CD4-positive, alpha-beta T cell treated with Interleukin-1 beta for 1 hour (primary cell): ENCODE results near the gene CXCL17.
A peak's percentile ranks its signal among the peaks of the same experiment; 100 is the strongest.
"Not testable (repeated sequence)": the region's sequence is repeated elsewhere in the genome, so short reads cannot be mapped to it uniquely, and the experiment has no call there.

ENCODE experiments used
- DNase-seq, 2 donors: peaks; one replicate each; pipeline ENCODE4 v3.0.0-alpha.2; 2020 to 2022

The CXCL17 gene

DNA sequence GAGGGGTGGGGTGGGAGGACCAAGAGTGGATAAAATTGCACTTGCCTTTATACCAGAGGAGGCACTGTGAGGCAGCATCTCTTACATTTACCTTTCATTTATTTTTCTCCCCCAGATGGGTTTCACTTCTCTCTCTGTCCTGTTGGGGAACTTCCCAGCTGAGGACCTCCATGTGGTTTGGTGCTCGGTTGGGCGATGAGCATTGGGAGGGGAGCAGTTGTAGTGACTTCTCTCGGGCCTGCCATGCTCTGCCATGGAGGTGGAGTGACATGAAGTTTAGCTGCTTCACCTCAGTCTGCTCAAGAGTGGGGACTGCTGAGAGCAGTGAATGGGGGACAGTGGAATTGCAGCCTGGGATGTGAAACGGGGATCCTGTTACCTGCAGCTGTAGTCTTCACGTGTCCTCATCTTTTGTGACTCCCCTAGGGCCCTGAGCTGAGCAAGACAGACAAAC lies 23.1 kb upstream of the CXCL17 start:
- DNase-seq = peak in 1 of 2 donors; percentile 53

- no peak for DNase-seq
These were observed 19.1 kb upstream of the CXCL17 start for GRCh38 chr19:42461700-42462324.

DNA sequence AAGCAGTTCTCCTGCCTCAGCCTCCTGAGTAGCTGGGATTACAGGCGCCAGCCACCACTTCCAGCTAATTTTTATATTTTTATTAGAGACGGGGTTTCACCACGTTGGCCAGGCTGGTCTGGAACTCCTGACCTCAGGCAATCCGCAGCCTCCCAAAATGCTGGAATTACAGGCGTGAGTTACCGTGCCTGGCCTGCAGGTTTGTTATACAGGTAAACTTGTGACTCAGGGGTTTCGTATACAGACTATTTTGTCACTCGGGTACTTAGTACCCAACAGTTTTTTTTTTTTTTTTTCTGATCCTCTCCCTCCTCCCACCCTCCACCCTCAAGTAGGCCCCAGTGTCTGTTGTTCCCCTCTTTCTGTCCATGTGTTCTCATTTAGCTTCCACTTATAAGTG lies 18.5 kb upstream of the CXCL17 start:
- not testable (repeated sequence) for DNase-seq

DNA sequence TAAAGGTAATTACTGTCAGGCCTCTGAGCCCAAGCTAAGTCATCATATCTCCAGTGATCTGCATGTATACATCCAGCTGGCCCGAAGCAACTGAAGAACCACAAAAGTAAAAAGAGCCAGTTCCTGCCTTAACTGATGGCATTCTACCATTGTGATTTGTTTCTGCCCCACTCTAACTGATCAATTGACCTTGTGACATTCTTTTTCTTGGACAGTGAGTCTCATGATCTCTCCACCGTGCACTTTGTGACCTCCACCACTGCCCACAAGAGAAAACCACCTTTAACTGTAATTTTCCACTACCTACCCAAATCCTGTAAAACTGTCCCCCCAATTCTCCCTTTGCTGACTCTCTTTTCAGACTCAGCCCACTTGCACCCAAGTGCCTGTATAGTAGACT lies 17.2 kb upstream of the CXCL17 start:
- DNase-seq = no peak

DNA sequence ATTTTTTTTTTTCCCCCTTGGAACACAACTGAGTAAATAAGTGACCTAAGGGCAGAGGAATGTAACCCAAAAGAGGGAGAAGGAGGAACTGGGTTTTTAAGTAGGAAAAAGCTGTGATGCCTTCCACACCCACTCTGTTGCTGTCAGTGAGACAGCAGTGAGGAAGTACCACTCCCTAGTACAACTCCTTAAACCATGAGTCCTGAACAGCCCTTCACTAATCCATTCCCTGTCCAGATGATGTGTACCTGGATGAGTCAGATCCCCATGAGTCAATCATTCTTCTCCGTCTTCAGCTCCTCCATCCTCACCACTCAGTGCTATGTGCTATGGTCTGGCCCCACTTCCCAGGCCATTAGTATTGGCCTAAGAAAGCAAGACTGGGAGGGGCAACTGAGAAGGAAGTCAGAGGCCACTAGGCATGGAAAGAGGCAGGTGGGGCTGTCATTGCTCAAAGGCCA lies 12.9 kb upstream of the CXCL17 start:
- no peak for DNase-seq

GRCh38 chr19:42455086-42455485 lies 12.3 kb upstream of the CXCL17 start:
- no peak for DNase-seq

DNA sequence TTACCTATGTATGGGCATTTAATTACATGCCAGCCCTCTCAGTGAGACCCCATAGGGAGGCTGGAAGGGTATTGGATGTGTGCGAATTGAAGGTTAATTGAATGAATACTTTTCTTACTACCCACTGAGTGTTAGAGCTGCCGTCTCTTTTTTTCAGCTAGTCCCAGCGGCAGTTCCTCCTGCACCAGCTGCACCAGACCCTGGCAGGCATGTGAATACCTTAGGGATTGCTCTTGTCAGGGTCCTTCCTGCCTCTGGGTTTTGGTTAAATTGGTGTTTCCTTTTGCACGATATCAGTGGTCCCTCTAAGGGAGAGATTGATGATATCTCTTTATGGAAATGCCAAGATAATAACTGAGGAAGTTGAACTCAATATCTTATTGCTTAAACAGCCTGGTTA lies 9.8 kb upstream of the CXCL17 start:
- DNase-seq = no peak

DNA sequence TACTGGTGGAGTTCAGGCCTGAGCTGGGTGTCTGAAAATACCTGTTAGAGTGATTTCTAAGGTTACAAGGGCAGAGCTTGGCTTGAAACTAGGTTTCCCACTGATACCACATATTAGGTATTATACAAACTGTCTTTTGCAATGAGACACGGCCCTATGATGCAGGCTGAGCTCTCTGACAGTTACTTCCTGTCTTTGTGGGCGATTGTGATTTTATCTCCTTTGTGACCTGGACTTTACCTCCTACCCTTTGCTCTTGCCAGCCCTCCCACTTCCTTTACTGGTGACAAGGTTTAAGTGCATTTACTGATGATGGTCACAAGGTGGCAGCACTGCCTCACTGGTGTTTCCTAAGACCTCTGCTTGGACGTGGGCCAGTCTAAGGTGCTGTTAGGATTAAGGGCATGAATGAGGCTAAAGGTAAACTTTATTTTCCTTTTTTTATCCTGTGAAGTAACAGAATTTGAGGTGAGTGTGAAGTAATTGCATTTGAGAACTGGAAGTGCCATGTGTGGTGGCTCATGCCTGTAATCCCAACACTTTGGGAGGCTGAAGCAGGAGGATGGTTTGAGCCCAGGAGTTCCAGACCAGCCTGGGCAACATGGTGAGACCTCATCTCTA lies 7.7 kb upstream of the CXCL17 start:
- DNase-seq = peak; percentile 87 to 90

GRCh38 chr19:42448306-42448705 lies 5.6 kb upstream of the CXCL17 start:
- DNase-seq = not testable (repeated sequence)

DNA sequence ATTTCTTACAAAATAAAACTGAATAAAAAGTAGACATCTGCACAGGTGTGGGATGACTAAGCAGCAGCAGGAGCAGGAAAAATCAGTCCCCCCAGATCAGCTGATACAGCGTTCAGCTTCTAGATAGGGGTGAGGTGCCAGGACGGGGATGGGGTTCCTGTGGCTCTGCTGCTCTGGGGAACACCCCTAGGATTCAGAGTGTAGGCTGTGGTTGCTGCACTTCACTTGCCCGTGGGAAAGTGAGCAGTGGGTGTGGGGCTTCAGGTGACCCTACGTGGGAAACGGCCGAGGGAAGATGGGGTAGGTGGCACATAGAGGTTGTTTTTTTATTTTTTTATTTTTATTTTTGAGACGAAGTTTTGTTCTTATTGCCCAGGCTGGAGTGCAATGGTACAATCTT lies 3.2 kb upstream of the CXCL17 start:
- DNase-seq = no peak

DNA sequence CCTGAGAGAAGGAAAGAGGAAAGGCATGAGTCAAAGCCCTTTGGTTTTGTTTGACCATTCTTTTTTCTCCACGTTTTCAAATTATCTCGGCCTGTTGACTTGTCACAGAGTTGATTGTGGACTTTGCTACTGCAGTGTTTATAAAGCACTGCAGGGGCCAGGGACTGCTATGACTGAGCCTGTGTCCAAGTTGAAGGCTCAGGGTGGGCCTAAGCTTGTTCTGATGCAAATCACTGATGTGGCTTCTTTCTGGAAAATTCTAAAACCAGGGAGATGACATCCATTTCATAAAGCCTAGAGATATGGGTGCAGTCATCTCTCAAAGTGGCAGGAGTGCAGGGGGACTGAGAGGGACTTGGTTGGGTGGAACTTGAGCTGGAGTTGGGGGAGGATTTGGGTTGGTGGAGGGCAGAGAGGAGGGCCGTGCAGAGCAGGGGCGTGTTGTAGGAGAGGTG lies 1.2 kb upstream of the CXCL17 start:
- no peak for DNase-seq

DNA sequence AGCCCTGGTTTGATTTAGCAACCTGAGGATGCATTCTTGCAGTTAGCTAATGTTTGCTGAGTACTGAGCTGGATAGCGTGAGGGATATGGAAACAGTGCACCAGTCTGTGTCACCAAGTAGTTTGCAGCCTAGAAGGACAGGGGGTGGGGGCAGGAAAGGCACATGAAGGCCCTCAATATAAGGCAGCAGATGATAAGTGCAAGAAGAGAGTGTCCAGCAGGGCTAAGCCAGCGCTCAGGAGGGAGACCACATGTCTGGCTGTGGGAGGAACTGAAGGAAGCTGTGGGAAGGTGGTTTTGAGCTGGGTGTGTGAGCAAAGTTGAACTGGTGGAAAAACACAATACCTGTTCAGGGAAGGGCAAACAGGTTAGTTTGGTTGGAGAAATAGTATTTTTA lies 1.7 kb downstream of the CXCL17 start:
- DNase-seq = peak in 1 of 2 donors; percentile 20

DNA sequence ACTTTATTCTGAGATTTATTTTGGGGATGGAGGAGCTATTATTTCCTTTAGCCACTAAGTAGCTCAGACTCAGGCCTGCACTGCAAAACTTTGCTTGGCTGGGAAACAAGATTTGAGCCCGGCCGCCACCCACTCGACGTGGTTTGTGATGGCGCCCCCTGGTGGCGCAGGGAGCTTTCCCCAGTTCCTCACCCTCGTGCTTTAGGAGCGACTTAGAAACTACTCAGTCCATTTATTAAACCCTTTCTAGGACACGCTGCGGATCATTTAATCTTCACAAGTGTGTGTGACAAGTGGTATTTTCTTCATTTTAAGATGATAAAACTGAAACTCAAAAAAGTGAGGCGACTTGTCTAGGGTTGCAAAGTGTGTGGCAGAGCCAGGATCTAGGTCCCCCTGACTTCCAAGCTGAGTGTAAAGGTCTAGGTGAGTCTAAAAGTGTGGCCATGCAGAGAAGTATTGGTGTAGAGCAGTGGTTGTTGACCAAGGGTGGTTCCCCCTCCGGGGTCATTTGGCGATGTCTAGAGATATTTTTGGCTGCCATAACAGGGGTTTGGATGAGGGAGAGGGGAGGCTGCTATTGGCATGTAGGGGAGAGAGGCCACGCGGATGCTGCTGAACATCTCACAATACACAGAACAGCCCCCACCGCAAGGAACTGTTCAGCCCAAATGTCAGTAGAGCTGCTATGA lies 2.2 kb downstream of the CXCL17 start:
- peak; percentile 73 to 78 for DNase-seq

GRCh38 chr19:42436006-42436405 lies 6.7 kb downstream of the CXCL17 start:
- no peak for DNase-seq

DNA sequence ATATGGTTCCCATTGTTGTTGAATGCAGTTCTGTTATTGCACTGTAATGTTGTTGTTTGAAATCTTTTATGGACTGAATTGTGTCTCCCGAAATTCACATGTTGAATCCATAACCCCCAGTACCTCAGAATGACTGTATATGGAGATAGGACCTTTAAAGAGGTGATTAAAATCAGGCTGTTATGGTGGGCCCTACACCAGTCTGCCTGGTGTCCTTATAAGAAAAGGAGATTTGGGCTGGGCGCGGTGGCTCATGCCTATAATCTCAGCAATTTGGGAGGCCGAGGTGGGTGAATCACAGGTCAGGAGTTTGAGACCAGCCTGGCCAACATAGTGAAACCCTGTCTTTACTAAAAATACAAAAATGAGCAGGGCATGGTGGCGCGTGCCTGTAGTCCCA lies 7.4 kb downstream of the CXCL17 start:
- DNase-seq = no peak

DNA sequence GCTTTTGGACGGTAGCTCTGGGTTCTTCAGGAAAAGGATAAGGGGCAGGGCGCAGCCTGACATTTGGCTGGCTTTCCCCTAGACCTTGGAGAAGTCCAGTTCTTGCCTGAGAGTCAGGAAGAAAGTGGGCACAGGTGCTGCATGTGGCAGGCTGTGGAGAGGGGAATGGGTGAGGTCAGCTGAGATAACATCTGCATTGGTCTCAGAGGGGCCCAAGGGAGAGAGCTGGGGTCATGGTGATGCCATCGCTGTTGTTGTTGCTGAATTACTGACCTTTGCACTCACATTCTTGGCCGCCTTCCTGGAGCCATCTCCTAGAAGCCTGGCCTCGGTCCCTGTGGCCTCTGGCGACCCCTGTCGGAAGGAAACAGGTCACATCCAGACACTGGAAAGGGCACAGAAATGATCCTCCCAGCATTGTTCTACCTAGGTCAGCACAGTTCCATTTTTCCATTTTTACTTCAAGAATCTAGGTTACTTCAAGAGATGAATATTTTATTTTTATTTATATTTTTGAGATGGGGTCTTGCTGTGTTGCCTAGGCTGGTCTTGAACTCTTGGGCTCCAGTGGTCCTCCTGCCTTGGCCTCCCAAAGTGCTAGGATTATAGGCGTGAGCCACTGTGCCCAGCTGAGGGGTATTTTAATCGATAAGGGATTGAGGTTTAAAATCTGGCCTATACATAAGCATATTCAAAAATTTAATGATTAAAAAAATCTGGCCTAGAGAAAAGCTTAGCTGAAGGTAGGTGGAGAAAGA lies 9.1 kb downstream of the CXCL17 start:
- peak; percentile 58 to 74 for DNase-seq

DNA sequence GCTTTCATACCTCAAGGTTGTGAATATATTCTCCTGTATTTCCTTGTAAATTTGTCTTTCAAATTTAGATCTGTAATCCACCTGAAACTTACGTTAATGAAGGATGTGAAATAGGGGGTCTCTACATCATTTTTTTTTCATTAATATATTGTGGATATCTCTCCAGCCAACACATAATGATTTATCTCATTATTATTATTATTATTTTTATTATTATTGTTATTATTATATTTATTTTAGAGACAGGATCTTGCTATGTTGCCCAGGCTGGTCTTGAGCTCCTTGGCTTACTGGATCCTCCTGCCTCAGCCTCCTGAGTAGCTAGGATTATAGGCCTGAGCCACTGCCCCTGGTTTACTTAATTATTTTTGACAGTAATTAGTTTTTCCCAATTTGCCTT lies 11.3 kb downstream of the CXCL17 start:
- no peak for DNase-seq

- DNase-seq = no peak
These were observed 14.1 kb downstream of the CXCL17 start for GRCh38 chr19:42428676-42429075.

GRCh38 chr19:42427313-42427712 lies 15.4 kb downstream of the CXCL17 start, which contains the start of gene LIPE:
TSS of gene LIPE (minus strand) at chr19:42427388. CDS start at chr19:42427149, 239 bp downstream.
- no peak for DNase-seq

DNA sequence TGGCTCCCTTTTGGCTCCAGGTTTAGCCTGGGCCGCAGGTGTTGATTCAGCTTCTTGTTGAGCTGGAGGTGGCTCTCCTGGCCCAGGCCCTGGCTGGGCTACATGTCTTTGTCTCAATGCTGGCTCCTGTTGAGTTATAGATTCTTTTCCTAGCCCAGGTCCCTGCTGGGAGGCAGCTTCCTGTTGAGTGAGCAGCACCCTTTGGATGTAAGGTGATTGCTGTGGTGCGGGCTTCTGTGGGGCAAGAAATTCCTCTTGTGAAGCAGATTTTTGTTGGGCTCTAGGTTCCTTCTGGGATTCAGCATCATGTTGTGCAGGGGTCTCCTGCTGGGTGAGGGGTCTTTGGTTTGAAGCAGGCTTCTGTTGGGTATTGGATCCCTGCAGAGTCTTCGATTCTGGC lies 16.1 kb downstream of the CXCL17 start:
- DNase-seq = no peak

DNA sequence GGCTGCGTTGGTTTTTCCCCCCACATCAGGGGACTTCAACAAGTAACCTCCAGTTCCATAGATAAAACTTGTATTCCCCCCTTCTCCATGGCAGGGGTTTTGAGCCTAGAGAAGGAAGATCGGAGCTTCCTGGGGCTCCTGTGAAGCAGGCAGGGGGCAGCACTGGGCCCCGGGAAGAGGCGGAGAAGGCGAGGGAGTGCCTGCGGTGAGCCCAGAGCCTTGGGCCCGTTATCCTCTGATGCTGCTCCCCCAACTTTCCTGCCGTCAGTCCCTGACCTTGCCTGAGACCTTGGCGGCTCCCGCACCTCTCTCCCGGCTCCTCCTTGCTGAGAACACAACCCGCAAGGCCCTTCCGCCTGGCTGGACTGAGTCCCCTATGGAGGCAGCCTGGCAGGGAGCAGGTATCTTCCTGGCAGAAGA lies 18.0 kb downstream of the CXCL17 start:
- no peak for DNase-seq

GRCh38 chr19:42424345-42424707 lies 18.4 kb downstream of the CXCL17 start:
- no peak for DNase-seq
